Mesenchymal stem cell (in vitro differentiated cells and primary cell): ENCODE results near the gene EPG5.
A peak's percentile ranks its signal among the peaks of the same experiment; 100 is the strongest.

Experiments
- DNase-seq: peaks from one replicate; pipeline ENCODE4 v3.0.0-alpha.2; 2013
- H2AFZ ChIP-seq: one replicate; pipeline ENCODE4 v1.6.1; 2013; ENCODE audit warnings: low read depth, mild to moderate bottlenecking, control low read depth, inconsistent platforms, low read length, moderate library complexity
- H2AK5ac ChIP-seq: 2 replicates; pipeline ENCODE4 v1.6.1; 2013; ENCODE audit warnings: low read length, moderate library complexity, mild to moderate bottlenecking, inconsistent platforms; ENCODE audit not compliant: severe bottlenecking
- H2BK120ac ChIP-seq: one replicate; pipeline ENCODE4 v1.6.1; 2013; ENCODE audit warnings: low read depth, mild to moderate bottlenecking, inconsistent platforms, low read length, moderate library complexity
- H2BK12ac ChIP-seq, 2 experiments: one replicate each; pipeline ENCODE4 v1.6.1; 2013; ENCODE audit warnings: inconsistent platforms in 2 of 2, low read length in 2 of 2, mild to moderate bottlenecking in 2 of 2, moderate library complexity in 2 of 2, control low read depth in 1 of 2
- H2BK15ac ChIP-seq: one replicate; pipeline ENCODE4 v1.6.1; 2013; ENCODE audit warnings: mild to moderate bottlenecking, low read depth, inconsistent platforms; ENCODE audit not compliant: poor library complexity, severe bottlenecking
- H2BK5ac ChIP-seq: 2 replicates; pipeline ENCODE4 v1.6.1; 2013; ENCODE audit warnings: low read depth, mild to moderate bottlenecking, low read length, control low read depth, inconsistent platforms; ENCODE audit not compliant: poor library complexity, severe bottlenecking
- H3K14ac ChIP-seq, 2 experiments: one replicate each; pipeline ENCODE4 v1.6.1; 2013; ENCODE audit warnings: inconsistent platforms in 2 of 2, low read length in 2 of 2, control low read depth in 1 of 2, mild to moderate bottlenecking in 1 of 2, moderate library complexity in 1 of 2
- H3K18ac ChIP-seq, 2 experiments: one replicate each; pipeline ENCODE4 v1.6.1; 2013; ENCODE audit warnings: inconsistent platforms in 2 of 2, low read length in 2 of 2, control low read depth in 1 of 2, low read depth in 1 of 2, mild to moderate bottlenecking in 1 of 2
- H3K23ac ChIP-seq, 2 experiments: one replicate each; pipeline ENCODE4 v1.6.1; 2013; ENCODE audit warnings: inconsistent platforms in 2 of 2, low read length in 2 of 2, mild to moderate bottlenecking in 2 of 2, moderate library complexity in 2 of 2, control low read depth in 1 of 2
- H3K27ac ChIP-seq: 2 replicates; pipeline ENCODE4 v1.5.1; 2013; ENCODE audit warnings: mild to moderate bottlenecking, moderate library complexity, low read length, control low read depth, inconsistent platforms; ENCODE audit not compliant: poor library complexity, severe bottlenecking
- H3K27me3 ChIP-seq, 2 experiments: 2 replicates each; pipeline versions ENCODE4 v1.6.1 to v1.7.0; 2013; ENCODE audit warnings: low read length in 2 of 2, mild to moderate bottlenecking in 2 of 2, moderate library complexity in 2 of 2, control low read depth in 1 of 2, inconsistent platforms in 1 of 2; ENCODE audit not compliant: control insufficient read depth in 1 of 2, insufficient read depth in 1 of 2
- H3K36me3 ChIP-seq, 2 experiments: 2 replicates each; pipeline versions ENCODE4 v1.6.1 to v1.7.0; 2013; ENCODE audit warnings: low read length in 2 of 2, control low read depth in 1 of 2, inconsistent platforms in 1 of 2, low read depth in 1 of 2, mild to moderate bottlenecking in 1 of 2; ENCODE audit not compliant: insufficient read depth in 2 of 2, control insufficient read depth in 1 of 2
- H3K4ac ChIP-seq, 2 experiments: one replicate each; pipeline ENCODE4 v1.6.1; 2013; ENCODE audit warnings: inconsistent platforms in 2 of 2, low read length in 2 of 2, mild to moderate bottlenecking in 2 of 2, moderate library complexity in 2 of 2, control low read depth in 1 of 2, low read depth in 1 of 2
- H3K4me1 ChIP-seq: 2 replicates; pipeline ENCODE4 v1.6.1; 2013; ENCODE audit warnings: low read depth, low read length, control low read depth; ENCODE audit not compliant: control insufficient read depth, insufficient read depth
- H3K4me2 ChIP-seq: 2 replicates; pipeline ENCODE4 v1.6.1; 2013; ENCODE audit warnings: low read length, mild to moderate bottlenecking, inconsistent platforms; ENCODE audit not compliant: poor library complexity, severe bottlenecking
- H3K4me3 ChIP-seq, 2 experiments: 2 replicates each; pipeline versions ENCODE4 v1.5.1 to v1.7.0; 2013; ENCODE audit warnings: low read length in 2 of 2, mild to moderate bottlenecking in 2 of 2, control low read depth in 1 of 2, low read depth in 1 of 2; ENCODE audit not compliant: insufficient read depth in 1 of 2
- H3K79me1 ChIP-seq: replicated peaks from 2 replicates; pipeline ENCODE4 v1.6.1; 2013; ENCODE audit warnings: mild to moderate bottlenecking, control low read depth, low read length, inconsistent platforms; ENCODE audit not compliant: poor library complexity, severe bottlenecking
- H3K9ac ChIP-seq: 2 replicates; pipeline ENCODE4 v1.7.0; 2013; ENCODE audit warnings: mild to moderate bottlenecking, low read length, moderate library complexity
- H3K9me3 ChIP-seq: 2 replicates; pipeline ENCODE4 v1.7.0; 2013; ENCODE audit warnings: mild to moderate bottlenecking, low read length; ENCODE audit not compliant: control insufficient read depth
- H4K8ac ChIP-seq: one replicate; pipeline ENCODE4 v1.6.1; 2013; ENCODE audit warnings: inconsistent platforms, mild to moderate bottlenecking, low read length, moderate library complexity
- H4K91ac ChIP-seq: one replicate; pipeline ENCODE4 v1.6.1; 2013; ENCODE audit warnings: mild to moderate bottlenecking, low read length, inconsistent platforms
- WGBS: methylation state at CpG from one replicate; pipeline ENCODE4 v1.1.7; 2013; ENCODE audit warnings: mixed read lengths; 5-methylcytosine and 5-hydroxymethylcytosine counted together

EPG5 gene

GRCh38 chr18:45870419-45870818 is 96.7 kb downstream of the EPG5 start:
- Histone ChIP-seq H3K27me3 (no peaks in the 10 kb centered on the region), H2AFZ (no peak overlapping the region), H3K9ac (no peak overlapping the region), H2BK15ac (no peak overlapping the region), H3K18ac (no peak overlapping the region), H2BK120ac (no peak overlapping the region), H3K23ac (no peak overlapping the region), H3K4me1 (no peaks in the 10 kb centered on the region), H3K79me1 (peaks cover 20% of the 10 kb centered on the region), H3K27ac (no peak overlapping the region), H3K9me3 (peaks cover 10% of the 10 kb centered on the region), H3K36me3 (peaks cover 22 to 77% of the 10 kb centered on the region in 2 experiments), H3K4me2 (no peak overlapping the region), H3K4me3 (no peak overlapping the region), H3K4ac (no peak overlapping the region), H2BK12ac (no peak overlapping the region), H4K91ac (no peak overlapping the region), H4K8ac (no peak overlapping the region), H2BK5ac (no peak overlapping the region), H2AK5ac (no peak overlapping the region), H3K14ac (no peak overlapping the region)
- 97% methylated on average over 7 of the region's 7 CpGs for WGBS
- no peak for DNase-seq

GRCh38 chr18:45865466-45865865 is 101.7 kb downstream of the EPG5 start:
- H3K4ac ChIP-seq, result no peak overlapping the region
- 97% methylated on average over 5 of the region's 5 CpGs for WGBS

GRCh38 chr18:45864081-45864480 is 103.0 kb downstream of the EPG5 start:
- H2BK5ac ChIP-seq, result no peak overlapping the region
- H3K79me1 ChIP-seq, result peaks cover 9% of the 10 kb centered on the region
- no peak overlapping the region for H3K9ac ChIP-seq
- no peaks in the 10 kb centered on the region for H3K4me1 ChIP-seq
- no peak overlapping the region for H3K4ac ChIP-seq
- H3K27me3 ChIP-seq, result no peaks in the 10 kb centered on the region
- no peak overlapping the region for H4K91ac ChIP-seq
- no peak overlapping the region for H3K4me3 ChIP-seq
- no peak overlapping the region for H3K23ac ChIP-seq
- no peak overlapping the region for H2AFZ ChIP-seq
- no peak for DNase-seq
- no peak overlapping the region for H4K8ac ChIP-seq
- no peak overlapping the region for H2BK12ac ChIP-seq
- H3K18ac ChIP-seq, result no peak overlapping the region
- no peak overlapping the region for H3K14ac ChIP-seq
- WGBS, result over 99% methylated on average over 4 of the region's 5 CpGs
- no peak overlapping the region for H3K27ac ChIP-seq
- H2BK15ac ChIP-seq, result no peak overlapping the region
- no peak overlapping the region for H2BK120ac ChIP-seq
- H3K4me2 ChIP-seq, result no peak overlapping the region
- H3K9me3 ChIP-seq, result no peaks in the 10 kb centered on the region
- H2AK5ac ChIP-seq, result no peak overlapping the region
- peaks cover 32 to 90% of the 10 kb centered on the region in 2 experiments for H3K36me3 ChIP-seq

More at GRCh38 chr18:45865466-45865865, 101.7 kb downstream of the EPG5 start:
- Histone ChIP-seq H3K9ac (no peak overlapping the region), H3K27me3 (no peaks in the 10 kb centered on the region), H3K4me1 (no peaks in the 10 kb centered on the region), H3K4me3 (no peak overlapping the region), H2BK12ac (no peak overlapping the region), H3K14ac (no peak overlapping the region), H3K36me3 (peaks cover 26 to 90% of the 10 kb centered on the region in 2 experiments), H3K23ac (no peak overlapping the region), H2BK15ac (no peak overlapping the region), H2AFZ (no peak overlapping the region), H2BK5ac (no peak overlapping the region), H2BK120ac (no peak overlapping the region), H2AK5ac (no peak overlapping the region), H3K79me1 (peaks cover 11% of the 10 kb centered on the region), H3K27ac (no peak overlapping the region), H3K4me2 (no peak overlapping the region), H3K18ac (no peak overlapping the region), H3K9me3 (no peaks in the 10 kb centered on the region), H4K8ac (no peak overlapping the region), H4K91ac (no peak overlapping the region)
- no peak for DNase-seq

GRCh38 chr18:45863469-45863868 is 103.7 kb downstream of the EPG5 start:
- Histone ChIP-seq H4K91ac (no peak overlapping the region), H3K9ac (no peak overlapping the region), H3K4ac (no peak overlapping the region), H3K27me3 (no peaks in the 10 kb centered on the region), H3K27ac (no peak overlapping the region), H4K8ac (no peak overlapping the region), H2AFZ (no peak overlapping the region), H3K4me2 (no peak overlapping the region), H2BK12ac (no peak overlapping the region), H3K4me3 (no peak overlapping the region), H3K23ac (no peak overlapping the region), H2BK120ac (no peak overlapping the region), H3K14ac (no peak overlapping the region), H2AK5ac (no peak overlapping the region), H3K9me3 (no peaks in the 10 kb centered on the region), H3K79me1 (peaks cover 9% of the 10 kb centered on the region), H3K36me3 (peaks cover 34 to 95% of the 10 kb centered on the region in 2 experiments), H2BK15ac (no peak overlapping the region), H3K18ac (no peak overlapping the region), H3K4me1 (no peaks in the 10 kb centered on the region), H2BK5ac (no peak overlapping the region)
- WGBS, result no CpG with 5 or more reads among the region's 1 CpG
- DNase-seq, result peak; percentile 20
